Astrocyte (in vitro differentiated cells and primary cell): ENCODE results near the gene METTL8. TPM values are rescaled to one million over a fixed set of nuclear protein-coding genes. Genes with fewer than 3 reads are reported as not detected.

Experiments used
- DNase-seq: peaks from one replicate; pipeline ENCODE4 v3.0.0-alpha.2; 2010; ENCODE audit warnings: low read depth
- FAIRE-seq: peaks from 2 replicates; lab custom pipeline; 2011; peaks lifted over from hg19 to GRCh38; lab: Jason Lieb, UNC
- H2AFZ ChIP-seq: 2 replicates; pipeline ENCODE4 v1.6.0; 2012; ENCODE audit warnings: low read depth, low read length, inconsistent platforms
- H3K27ac ChIP-seq: 2 replicates; pipeline ENCODE4 v1.5.1; 2011; ENCODE audit warnings: low read depth, low read length, inconsistent platforms
- H3K27me3 ChIP-seq: 2 replicates; pipeline ENCODE4 v1.6.0; 2011; ENCODE audit warnings: low read length, inconsistent platforms; ENCODE audit not compliant: insufficient read depth
- H3K36me3 ChIP-seq: 2 replicates; pipeline ENCODE4 v1.5.1; 2011; ENCODE audit warnings: low read length, inconsistent platforms; ENCODE audit not compliant: insufficient read depth
- H3K4me1 ChIP-seq: 2 replicates; pipeline ENCODE4 v1.5.1; 2011; ENCODE audit warnings: low read length, inconsistent platforms; ENCODE audit not compliant: insufficient read depth
- H3K4me2 ChIP-seq: 2 replicates; pipeline ENCODE4 v1.6.0; 2012; ENCODE audit warnings: low read length, inconsistent platforms
- H3K4me3 ChIP-seq: 2 replicates; pipeline ENCODE4 v1.5.1; 2011; ENCODE audit warnings: low read depth, mild to moderate bottlenecking, low read length, inconsistent platforms; ENCODE audit not compliant: insufficient read depth
- H3K79me2 ChIP-seq: 2 replicates; pipeline ENCODE4 v1.6.0; 2012; ENCODE audit warnings: mild to moderate bottlenecking, low read length, inconsistent platforms; ENCODE audit not compliant: insufficient read depth
- H3K9ac ChIP-seq: 2 replicates; pipeline ENCODE4 v1.6.0; 2012; ENCODE audit warnings: mild to moderate bottlenecking, low read length, inconsistent platforms
- H3K9me3 ChIP-seq: 2 replicates; pipeline ENCODE4 v1.5.1; 2012; ENCODE audit warnings: low read depth, mild to moderate bottlenecking, low read length, inconsistent platforms; ENCODE audit not compliant: insufficient read depth
- H4K20me1 ChIP-seq: 2 replicates; pipeline ENCODE4 v1.6.0; 2012; ENCODE audit warnings: low read length, inconsistent platforms; ENCODE audit not compliant: insufficient read depth
- H3K27ac Mint-ChIP-seq: one replicate; pipeline ENCODE4 v1.8.0; 2021; ENCODE audit warnings: mild to moderate bottlenecking, mixed read lengths; ENCODE audit not compliant: unreplicated experiment
- H3K27me3 Mint-ChIP-seq: one replicate; pipeline ENCODE4 v1.8.0; 2021; ENCODE audit warnings: low read depth, mixed read lengths; ENCODE audit not compliant: unreplicated experiment
- H3K36me3 Mint-ChIP-seq: one replicate; pipeline ENCODE4 v1.8.0; 2021; ENCODE audit warnings: low read depth, mixed read lengths; ENCODE audit not compliant: unreplicated experiment
- H3K4me1 Mint-ChIP-seq: one replicate; pipeline ENCODE4 v1.8.0; 2021; ENCODE audit warnings: low read depth, mixed read lengths; ENCODE audit not compliant: unreplicated experiment
- H3K4me3 Mint-ChIP-seq: one replicate; pipeline ENCODE4 v1.8.0; 2021; ENCODE audit warnings: mild to moderate bottlenecking, moderate library complexity, mixed read lengths; ENCODE audit not compliant: unreplicated experiment
- H3K9me3 Mint-ChIP-seq: one replicate; pipeline ENCODE4 v1.8.0; 2021; ENCODE audit warnings: mild to moderate bottlenecking, mixed read lengths; ENCODE audit not compliant: unreplicated experiment
- CTCF ChIP-seq: IDR thresholded peaks from 2 replicates; pipeline ENCODE4 v1.5.1; 2011; ENCODE audit warnings: low read depth, mild to moderate bottlenecking, inconsistent platforms, low read length, moderate library complexity; ENCODE audit not compliant: insufficient read depth
- EZH2 ChIP-seq: IDR thresholded peaks from 2 replicates; pipeline ENCODE4 v1.6.1; 2012; ENCODE audit warnings: mild to moderate bottlenecking, low read length, inconsistent platforms; ENCODE audit not compliant: insufficient read depth
- total RNA-seq: library from RNA; stranded (reverse); gene quantifications from 2 replicates; pipeline ENCODE4 v1.2.1, GENCODE V29; 2021

Gene METTL8
- total RNA-seq, 1 donor from 2014 or later: 40.4 TPM

GRCh38 chr2:171318463-171318934, 115.3 kb downstream of the METTL8 start:
- peaks cover 11% of the 10 kb centered on the region for H3K4me1 ChIP-seq
- DNase-seq (peak; percentile 26), FAIRE-seq (no peak)
- H3K9ac ChIP-seq: no peak overlapping the region
- peak overlapping the region; percentile 40 for H3K4me2 ChIP-seq
- no peak overlapping the region for H3K27ac ChIP-seq
- H3K27me3 ChIP-seq: no peaks in the 10 kb centered on the region
- no peak overlapping the region for H3K4me3 ChIP-seq
- H2AFZ ChIP-seq: peak overlapping the region; percentile 24
- no peaks in the 10 kb centered on the region for H3K9me3 Mint-ChIP-seq
- H3K9me3 ChIP-seq: no peaks in the 10 kb centered on the region
- peak overlapping the region; percentile 66 for H3K4me3 Mint-ChIP-seq
- H3K36me3 ChIP-seq: no peaks in the 10 kb centered on the region
- H4K20me1 ChIP-seq: no peaks in the 10 kb centered on the region
- H3K27me3 Mint-ChIP-seq: no peaks in the 10 kb centered on the region
- no peaks in the 10 kb centered on the region for H3K79me2 ChIP-seq
- H3K36me3 Mint-ChIP-seq: peaks cover 18% of the 10 kb centered on the region
- H3K4me1 Mint-ChIP-seq: peaks cover 31% of the 10 kb centered on the region
- no peak for TF ChIP-seq EZH2
- no peak for TF ChIP-seq CTCF
- peak overlapping the region; percentile 90 for H3K27ac Mint-ChIP-seq

GRCh38 chr2:171317492-171318125, 116.2 kb downstream of the METTL8 start:
- Histone ChIP-seq H3K4me2 (no peak overlapping the region), H3K36me3 (no peaks in the 10 kb centered on the region), H3K9ac (no peak overlapping the region), H3K79me2 (no peaks in the 10 kb centered on the region), H3K27ac (no peak overlapping the region), H4K20me1 (no peaks in the 10 kb centered on the region), H3K9me3 (no peaks in the 10 kb centered on the region), H3K4me1 (peaks cover 11% of the 10 kb centered on the region), H3K27me3 (no peaks in the 10 kb centered on the region), H3K4me3 (no peak overlapping the region), H2AFZ (no peak overlapping the region)
- H3K4me1 Mint-ChIP-seq: peaks cover 31% of the 10 kb centered on the region
- H3K27ac Mint-ChIP-seq: peak overlapping the region; percentile 5
- FAIRE-seq (no peak), DNase-seq (peak; percentile 11)
- H3K9me3 Mint-ChIP-seq: no peaks in the 10 kb centered on the region
- no peak overlapping the region for H3K4me3 Mint-ChIP-seq
- TF ChIP-seq EZH2 (no peak), CTCF (no peak)
- no peaks in the 10 kb centered on the region for H3K27me3 Mint-ChIP-seq
- peaks cover 18% of the 10 kb centered on the region for H3K36me3 Mint-ChIP-seq

GRCh38 chr2:171316755-171317337, 116.9 kb downstream of the METTL8 start:
- DNase-seq: no peak
- H3K27me3 ChIP-seq: no peaks in the 10 kb centered on the region
- H4K20me1 ChIP-seq: no peaks in the 10 kb centered on the region
- no peaks in the 10 kb centered on the region for H3K36me3 ChIP-seq
- H3K9me3 Mint-ChIP-seq: peaks cover 2% of the 10 kb centered on the region
- peaks cover 3% of the 10 kb centered on the region for H3K9me3 ChIP-seq
- H3K79me2 ChIP-seq: no peaks in the 10 kb centered on the region
- peaks cover 31% of the 10 kb centered on the region for H3K4me1 Mint-ChIP-seq
- TF ChIP-seq EZH2: no peak
- TF ChIP-seq CTCF: no peak
- no peak overlapping the region for H3K27ac Mint-ChIP-seq
- H3K4me3 ChIP-seq: no peak overlapping the region
- H3K4me3 Mint-ChIP-seq: no peak overlapping the region
- H2AFZ ChIP-seq: no peak overlapping the region
- peaks cover 11% of the 10 kb centered on the region for H3K4me1 ChIP-seq
- peaks cover 20% of the 10 kb centered on the region for H3K36me3 Mint-ChIP-seq
- H3K9ac ChIP-seq: no peak overlapping the region
- H3K4me2 ChIP-seq: no peak overlapping the region
- no peaks in the 10 kb centered on the region for H3K27me3 Mint-ChIP-seq
- no peak overlapping the region for H3K27ac ChIP-seq
- FAIRE-seq: no peak
